Lung microvascular endothelial cell (primary cell): ENCODE data around the gene NUP98. TPM values are rescaled to one million over a fixed set of nuclear protein-coding genes. Genes with fewer than 3 reads are reported as not detected.
"Not testable (repeated sequence)": the region's sequence is repeated elsewhere in the genome, so short reads cannot be mapped to it uniquely, and the experiment has no call there.

Experiments
- DNase-seq, 2 donors: peaks; one replicate each; pipeline versions ENCODE4 v3.0.0 to v3.0.0-alpha.2; 2010; ENCODE audit warnings: low read depth in 2 of 2
- total RNA-seq: library from RNA; depleted of rRNA; stranded (reverse); fragments of >200 nt; gene quantifications from 2 replicates; pipeline ENCODE4 v1.2.1, GENCODE V29; 2014

NUP98 gene
- total RNA-seq, 1 donor from 2014 or later: 70.8 TPM

GRCh38 chr11:3799873-3800272, 2.5 kb upstream of the NUP98 start:
- DNase-seq: no peak

GRCh38 chr11:3799143-3799542, 1.8 kb upstream of the NUP98 start:
- DNase-seq: no peak

- DNase-seq: no peak
Observed at GRCh38 chr11:3796801-3797328, 489 bp downstream of the NUP98 start.

GRCh38 chr11:3796346-3796745, 1.0 kb downstream of the NUP98 start:
- DNase-seq: peak in 1 of 2 donors; percentile 24

- no peak for DNase-seq
Observed at GRCh38 chr11:3796002-3796311, 1.4 kb downstream of the NUP98 start.

GRCh38 chr11:3795131-3796001, 2.0 kb downstream of the NUP98 start:
- DNase-seq: no peak

- not testable (repeated sequence) for DNase-seq
Observed at GRCh38 chr11:3794387-3794786, 3.0 kb downstream of the NUP98 start.

GRCh38 chr11:3786781-3787428, 10.4 kb downstream of the NUP98 start:
- peak; percentile 9 to 26 for DNase-seq

GRCh38 chr11:3783611-3784010, 13.7 kb downstream of the NUP98 start:
- DNase-seq: no peak

GRCh38 chr11:3782963-3783362, 14.4 kb downstream of the NUP98 start:
- DNase-seq: no peak

- DNase-seq: peak in 1 of 2 donors; percentile 18
Observed at GRCh38 chr11:3781423-3781822, 15.9 kb downstream of the NUP98 start.

GRCh38 chr11:3775736-3776406, 21.5 kb downstream of the NUP98 start:
- DNase-seq: no peak

GRCh38 chr11:3773180-3773579, 24.2 kb downstream of the NUP98 start:
- no peak for DNase-seq

- DNase-seq: no peak
Observed at GRCh38 chr11:3767536-3767935, 29.8 kb downstream of the NUP98 start.

GRCh38 chr11:3766836-3767235, 30.5 kb downstream of the NUP98 start:
- DNase-seq: not testable (repeated sequence)

GRCh38 chr11:3764266-3764665, 33.1 kb downstream of the NUP98 start:
- DNase-seq: no peak

GRCh38 chr11:3755151-3755550, 42.2 kb downstream of the NUP98 start:
- DNase-seq: no peak

- DNase-seq: no peak
Observed at GRCh38 chr11:3753110-3753509, 44.2 kb downstream of the NUP98 start.

- DNase-seq: peak in 1 of 2 donors; percentile 68
Observed at GRCh38 chr11:3747704-3748103, 49.6 kb downstream of the NUP98 start.

- DNase-seq: no peak
Observed at GRCh38 chr11:3745161-3745560, 52.2 kb downstream of the NUP98 start.

- no peak for DNase-seq
Observed at GRCh38 chr11:3738723-3739122, 58.6 kb downstream of the NUP98 start.

- no peak for DNase-seq
Observed at GRCh38 chr11:3738241-3738640, 59.1 kb downstream of the NUP98 start.
